ENCODE results near the gene SART3.

Gene SART3

GRCh38 chr12:108510836-108511235 lies 50.1 kb downstream of the SART3 start:
- peaks cover 2% of the 10 kb centered on the region for H3K4me1 ChIP-seq
- no peak overlapping the region for H3K4me2 ChIP-seq (ENCODE audit: low read length)
- no peaks in the 10 kb centered on the region for H3K27me3 ChIP-seq (ENCODE audit: control insufficient read depth, insufficient read depth, low read length)
- H2AFZ ChIP-seq, result no peak overlapping the region
- H3K36me3 ChIP-seq (ENCODE audit: control insufficient read depth, insufficient read depth, low read length), result no peaks in the 10 kb centered on the region
- no peak overlapping the region for H3K4me3 ChIP-seq (ENCODE audit: low read depth, low read length)
- TF ChIP-seq CTCF (IDR thresholded peaks at IDR 0.05), result no peak
- H3K27ac ChIP-seq, result no peak overlapping the region
- H3K79me2 ChIP-seq, result no peaks in the 10 kb centered on the region
- no peak overlapping the region for H3K9ac ChIP-seq
- H3K9me3 ChIP-seq (ENCODE audit: control insufficient read depth, low read length), result no peaks in the 10 kb centered on the region

- Histone ChIP-seq H3K27ac (no peak overlapping the region), H3K9ac (no peak overlapping the region), H3K9me3 (ENCODE audit: control insufficient read depth, low read length) (no peaks in the 10 kb centered on the region), H3K27me3 (ENCODE audit: control insufficient read depth, insufficient read depth, low read length) (no peaks in the 10 kb centered on the region), H3K36me3 (ENCODE audit: control insufficient read depth, insufficient read depth, low read length) (no peaks in the 10 kb centered on the region), H3K4me3 (ENCODE audit: low read depth, low read length) (no peak overlapping the region), H2AFZ (no peak overlapping the region), H3K4me2 (ENCODE audit: low read length) (no peak overlapping the region), H3K79me2 (no peaks in the 10 kb centered on the region), H3K4me1 (no peaks in the 10 kb centered on the region)
- TF ChIP-seq CTCF (IDR thresholded peaks at IDR 0.05), result no peak
Measured at GRCh38 chr12:108509806-108510205, 51.2 kb downstream of the SART3 start.

GRCh38 chr12:108507971-108508642 lies 52.9 kb downstream of the SART3 start:
- Histone ChIP-seq H3K4me3 (ENCODE audit: low read depth, low read length) (no peak overlapping the region), H3K79me2 (no peaks in the 10 kb centered on the region), H3K4me2 (ENCODE audit: low read length) (no peak overlapping the region), H2AFZ (no peak overlapping the region), H3K36me3 (ENCODE audit: control insufficient read depth, insufficient read depth, low read length) (no peaks in the 10 kb centered on the region), H3K4me1 (no peaks in the 10 kb centered on the region), H3K27me3 (ENCODE audit: control insufficient read depth, insufficient read depth, low read length) (no peaks in the 10 kb centered on the region), H3K27ac (no peak overlapping the region), H3K9me3 (ENCODE audit: control insufficient read depth, low read length) (no peaks in the 10 kb centered on the region), H3K9ac (no peak overlapping the region)
- no peak for TF ChIP-seq CTCF (IDR thresholded peaks at IDR 0.05)

DNA sequence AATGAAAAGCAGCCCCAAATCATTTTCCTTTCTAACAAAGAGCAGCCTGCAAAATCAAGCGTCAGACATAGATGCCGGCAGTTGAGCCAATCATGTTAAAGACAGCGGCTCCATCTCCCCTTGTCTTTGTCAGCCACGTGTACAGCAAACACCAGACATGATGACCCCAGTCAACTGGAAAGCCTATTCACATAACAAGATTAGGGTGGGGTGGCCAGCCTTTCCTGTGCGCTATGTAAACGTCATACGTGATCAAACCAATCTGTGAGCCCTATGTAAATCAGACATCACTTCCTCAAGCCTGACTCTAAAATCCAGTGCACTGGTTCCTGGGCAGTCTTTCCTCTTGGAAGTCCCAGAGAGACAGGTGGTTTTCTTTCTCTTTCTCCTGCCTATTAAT lies 55.8 kb downstream of the SART3 start:
- TF ChIP-seq CTCF (IDR thresholded peaks at IDR 0.05), result no peak
- Histone ChIP-seq H3K4me3 (ENCODE audit: low read depth, low read length) (no peak overlapping the region), H3K36me3 (ENCODE audit: control insufficient read depth, insufficient read depth, low read length) (no peaks in the 10 kb centered on the region), H3K4me2 (ENCODE audit: low read length) (no peak overlapping the region), H3K9ac (no peak overlapping the region), H3K4me1 (no peaks in the 10 kb centered on the region), H2AFZ (no peak overlapping the region), H3K9me3 (ENCODE audit: control insufficient read depth, low read length) (no peaks in the 10 kb centered on the region), H3K27ac (no peak overlapping the region), H3K79me2 (no peaks in the 10 kb centered on the region), H3K27me3 (ENCODE audit: control insufficient read depth, insufficient read depth, low read length) (no peaks in the 10 kb centered on the region)

GRCh38 chr12:108502922-108503321 lies 58.1 kb downstream of the SART3 start:
- no peak overlapping the region for H3K4me3 ChIP-seq (ENCODE audit: low read depth, low read length)
- no peak overlapping the region for H3K4me2 ChIP-seq (ENCODE audit: low read length)
- no peak overlapping the region for H2AFZ ChIP-seq
- H3K9ac ChIP-seq, result no peak overlapping the region
- H3K27ac ChIP-seq, result no peak overlapping the region
- no peaks in the 10 kb centered on the region for H3K27me3 ChIP-seq (ENCODE audit: control insufficient read depth, insufficient read depth, low read length)
- H3K4me1 ChIP-seq, result no peaks in the 10 kb centered on the region
- no peaks in the 10 kb centered on the region for H3K79me2 ChIP-seq
- no peaks in the 10 kb centered on the region for H3K36me3 ChIP-seq (ENCODE audit: control insufficient read depth, insufficient read depth, low read length)
- TF ChIP-seq CTCF (IDR thresholded peaks at IDR 0.05), result no peak
- H3K9me3 ChIP-seq (ENCODE audit: control insufficient read depth, low read length), result no peaks in the 10 kb centered on the region

Data from parathyroid adenoma (tissue), 2 donors.